HCT116 (cell line): ENCODE results near the gene LCP1. TPM values are rescaled to one million over a fixed set of nuclear protein-coding genes. Genes with fewer than 3 reads are reported as not detected.

ENCODE experiments used
- ATAC-seq: fragments of 200-7000 bp; cut with Tn5 transposase; 2 replicates; pipeline ENCODE4 v1.9.1; 2020; ENCODE audit warnings: mild to moderate bottlenecking, moderate library complexity
- BruUV-seq: library from RNA; stranded (reverse); fragments of 400-500 nt; replicated peaks from 2 replicates; lab custom pipeline; 2021; lab: Mats Ljungman, UMichigan
- CTCF ChIA-PET: fragments of 300-600 bp; sonication (Branson Sonifier 250); formaldehyde crosslinking; loops from one replicate; lab custom pipeline; 2021; ENCODE audit warnings: antibody characterized with exemption; lab: Charles Lee
- POLR2A ChIA-PET: fragments of 300-600, 350-600 bp; sonication (Branson Sonifier 250); formaldehyde crosslinking; loops from one replicate; lab custom pipeline; 2021; ENCODE audit warnings: antibody characterized with exemption; lab: Charles Lee
- RAD21 ChIA-PET, 2 experiments: fragments of 300-600 bp; sonication (Branson Sonifier 250); formaldehyde crosslinking; loops; one replicate each; lab custom pipeline; 2023; ENCODE audit warnings: low total read pairs in 2 of 2; ENCODE audit not compliant: uncharacterized antibody in 2 of 2, unreplicated experiment in 2 of 2, low non-redundant PET in 1 of 2; lab: Charles Lee
- DNase-seq: peaks from one replicate; pipeline ENCODE4 v3.0.0-alpha.2; 2010; ENCODE audit warnings: low read depth, low spot score
- H2AFZ ChIP-seq: fragments of 200-600 bp; shearing (Covaris generic), sonication (generic); 2 replicates; pipeline ENCODE4 v1.6.1; 2017; ENCODE audit warnings: low read depth, mixed run types, mixed read lengths, antibody characterized with exemption, low read length; ENCODE audit not compliant: poor library complexity, severe bottlenecking
- H3K27ac ChIP-seq: 2 replicates; pipeline ENCODE4 v1.5.1; 2012; ENCODE audit warnings: low read depth, low read length
- H3K27me3 ChIP-seq: fragments of 200-600 bp; sonication (generic); 2 replicates; pipeline ENCODE4 v1.6.1; 2016; ENCODE audit warnings: mixed run types, low read length, mixed read lengths; ENCODE audit not compliant: insufficient read depth
- H3K36me3 ChIP-seq, 2 experiments: fragments of 200-500 bp in 1 of 2; fragments of 200-600 bp in 1 of 2; sonication (Bioruptor generic) in 1 of 2; sonication (generic) in 1 of 2; 2 replicates each; pipeline versions ENCODE4 v1.5.1 to v1.6.1; 2014 to 2016; ENCODE audit warnings: low read length in 2 of 2, inconsistent platforms in 1 of 2, mixed read lengths in 1 of 2, mixed run types in 1 of 2; ENCODE audit not compliant: insufficient read depth in 2 of 2, control insufficient read depth in 1 of 2
- H3K4me1 ChIP-seq, 2 experiments: fragments of 200-600 bp in 1 of 2; sonication (generic) in 1 of 2; 2 replicates each; pipeline versions ENCODE4 v1.5.1 to v1.6.1; 2012 to 2017; ENCODE audit warnings: low read length in 2 of 2, inconsistent platforms in 1 of 2, mild to moderate bottlenecking in 1 of 2, mixed read lengths in 1 of 2, mixed run types in 1 of 2, moderate library complexity in 1 of 2; ENCODE audit not compliant: insufficient read depth in 2 of 2, control insufficient read depth in 1 of 2
- H3K4me2 ChIP-seq: fragments of 200-600 bp; sonication (generic); 2 replicates; pipeline ENCODE4 v1.6.1; 2017; ENCODE audit warnings: mixed run types, low read length, mixed read lengths
- H3K4me3 ChIP-seq, 2 experiments: fragments of 200-600 bp in 1 of 2; sonication (generic) in 1 of 2; replicated peaks in 1 of 2; 2 replicates each; pipeline ENCODE4 v1.5.1; 2011 to 2016; ENCODE audit warnings: low read length in 2 of 2, control low read depth in 1 of 2, low read depth in 1 of 2, mild to moderate bottlenecking in 1 of 2, mixed read lengths in 1 of 2, mixed run types in 1 of 2
- H3K79me2 ChIP-seq: fragments of 200-600 bp; sonication (generic); 2 replicates; pipeline ENCODE4 v1.6.1; 2017; ENCODE audit warnings: mild to moderate bottlenecking, mixed run types, low read length, moderate library complexity, mixed read lengths; ENCODE audit not compliant: insufficient read depth
- H3K9ac ChIP-seq: fragments of 200-600 bp; sonication (generic); 2 replicates; pipeline ENCODE4 v1.6.1; 2016; ENCODE audit warnings: low read length, mixed read lengths
- H3K9me2 ChIP-seq: fragments of 200-600 bp; sonication (generic), shearing (Covaris generic); 2 replicates; pipeline ENCODE4 v1.6.1; 2017; ENCODE audit warnings: mixed run types, mild to moderate bottlenecking, moderate library complexity; ENCODE audit not compliant: insufficient read depth
- H3K9me3 ChIP-seq, 2 experiments: fragments of 200-500 bp in 1 of 2; fragments of 200-600 bp in 1 of 2; sonication (Bioruptor generic) in 1 of 2; sonication (generic) in 1 of 2; 2 replicates each; pipeline ENCODE4 v1.6.1; 2014 to 2017; ENCODE audit warnings: low read length in 2 of 2, mixed read lengths in 2 of 2, inconsistent platforms in 1 of 2, low read depth in 1 of 2, mild to moderate bottlenecking in 1 of 2, mixed run types in 1 of 2, moderate library complexity in 1 of 2; ENCODE audit not compliant: control insufficient read depth in 1 of 2, insufficient read depth in 1 of 2
- H4K20me1 ChIP-seq: fragments of 200-600 bp; sonication (generic), shearing (Covaris generic); 2 replicates; pipeline ENCODE4 v1.6.1; 2017; ENCODE audit warnings: mixed run types, mild to moderate bottlenecking, moderate library complexity; ENCODE audit not compliant: insufficient read depth
- CEBPB ChIP-seq: IDR thresholded peaks from 2 replicates; pipeline ENCODE4 v1.6.1; 2012; ENCODE audit warnings: low read depth
- CTCF ChIP-seq, 3 experiments: fragments of 200-600 bp in 1 of 3; sonication (generic) in 1 of 3; IDR thresholded peaks in 2 of 3; conservative IDR thresholded peaks in 1 of 3; 2 replicates each; pipeline ENCODE4 v1.5.1; 2012 to 2017; ENCODE audit warnings: low read depth in 2 of 3, low read length in 2 of 3, antibody characterized with exemption in 1 of 3, borderline replicate concordance in 1 of 3, control low read depth in 1 of 3, mild to moderate bottlenecking in 1 of 3, mixed read lengths in 1 of 3, mixed run types in 1 of 3, moderate library complexity in 1 of 3; ENCODE audit not compliant: insufficient read depth in 1 of 3
- ELF1 ChIP-seq: IDR thresholded peaks from 2 replicates; pipeline ENCODE4 v1.6.1; 2012; ENCODE audit warnings: low read depth, borderline replicate concordance
- EZH2 ChIP-seq: fragments of 200-600 bp; sonication (generic); IDR thresholded peaks from 2 replicates; pipeline ENCODE4 v1.6.1; 2017; ENCODE audit warnings: antibody characterized with exemption, mixed run types
- EZH2phosphoT487 ChIP-seq: fragments of 200-600 bp; IDR thresholded peaks from 2 replicates; pipeline ENCODE4 v1.6.1; 2018; ENCODE audit warnings: antibody characterized with exemption, borderline replicate concordance
- JUND ChIP-seq: IDR thresholded peaks from 2 replicates; pipeline ENCODE4 v1.6.1; 2012
- POLR2A ChIP-seq: IDR thresholded peaks from 2 replicates; pipeline ENCODE4 v1.7.0; 2011; ENCODE audit warnings: borderline replicate concordance; ENCODE audit not compliant: insufficient read depth, insufficient read length; ENCODE audit errors: extremely low read depth
- POLR2AphosphoS5 ChIP-seq: IDR thresholded peaks from 2 replicates; pipeline ENCODE4 v1.6.1; 2011; ENCODE audit warnings: mild to moderate bottlenecking, low read depth, low read length, moderate library complexity
- RAD21 ChIP-seq: IDR thresholded peaks from 2 replicates; pipeline ENCODE4 v1.6.1; 2012; ENCODE audit warnings: low read depth, mild to moderate bottlenecking
- REST ChIP-seq: IDR thresholded peaks from 2 replicates; pipeline ENCODE4 v1.6.1; 2012; ENCODE audit warnings: low read depth
- SP1 ChIP-seq: IDR thresholded peaks from 2 replicates; pipeline ENCODE4 v1.6.1; 2012; ENCODE audit warnings: low read depth
- SRF ChIP-seq: IDR thresholded peaks from 2 replicates; pipeline ENCODE4 v1.6.1; 2012; ENCODE audit warnings: low read depth
- TCF7L2 ChIP-seq: IDR thresholded peaks from 2 replicates; pipeline ENCODE4 v1.7.0; 2011; ENCODE audit warnings: borderline replicate concordance, inconsistent platforms; ENCODE audit not compliant: insufficient read depth, insufficient read length; ENCODE audit errors: extremely low read depth
- ZFX ChIP-seq: fragments of 450-650 bp; IDR thresholded peaks from 2 replicates; pipeline ENCODE4 v1.6.1; 2017
- ZNF274 ChIP-seq: fragments of 200-500 bp; sonication (Bioruptor generic); IDR thresholded peaks from 2 replicates; pipeline ENCODE4 v1.6.1; 2014; ENCODE audit warnings: mild to moderate bottlenecking, low read depth, low read length, inconsistent platforms
- intact Hi-C: fragments of 100-400 bp; cut with micrococcal nuclease; formaldehyde crosslinking; loops from 2 replicates; pipeline ENCODE4 v1.10.0; 2022
- total RNA-seq: library from RNA; stranded (reverse); gene quantifications from one replicate; pipeline ENCODE4 v1.2.1, GENCODE V29; 2021; ENCODE audit not compliant: unreplicated experiment

LCP1 gene
- total RNA-seq, 1 experiment from 2014 or later: 2.2 TPM

- TF ChIP-seq EZH2 (no peak), CEBPB (no peak), POLR2AphosphoS5 (no peak)
- TF ChIP-seq, all 23 proteins: peak for 0
Observed at GRCh38 chr13:46178143-46178542, 3.8 kb downstream of the LCP1 start (continued).

- Histone ChIP-seq H2AFZ (no peak overlapping the region), H3K27me3 (peaks cover 9% of the 10 kb centered on the region; the same call in 1 of the 2 replicates), H3K4me2 (no peak overlapping the region), H3K9me2 (no peaks in the 10 kb centered on the region), H3K27ac (no peak overlapping the region), H3K9ac (no peak overlapping the region), H3K9me3 (no peaks in the 10 kb centered on the region), H4K20me1 (no peaks in the 10 kb centered on the region), H3K4me3 (no peak overlapping the region), H3K4me1 (no peaks in the 10 kb centered on the region), H3K36me3 (no peaks in the 10 kb centered on the region), H3K79me2 (no peaks in the 10 kb centered on the region)
- DNase-seq: no peak
- ChIA-PET RAD21 (no interaction called here), POLR2A (no interaction called here), CTCF (interaction anchor here (1.5 kb wide), 1 partner anchor 50 kb away, joined by 4 read pairs; no protein-coding TSS in a partner anchor)
- intact Hi-C loops: no loop called here
- BruUV-seq: no TSS peak
- TF ChIP-seq EZH2: no peak
- TF ChIP-seq TCF7L2: no peak
- TF ChIP-seq ELF1: no peak
- TF ChIP-seq SP1: no peak
- TF ChIP-seq ZNF274: no peak
- TF ChIP-seq EZH2phosphoT487: no peak
- TF ChIP-seq ZFX: no peak
- no peak for TF ChIP-seq CEBPB
- no peak for TF ChIP-seq POLR2A
- TF ChIP-seq RAD21: no peak
- no peak for TF ChIP-seq POLR2AphosphoS5
- no peak for TF ChIP-seq CTCF (IDR thresholded peaks at IDR 0.05 in 2 of 3, conservative IDR thresholded peaks at IDR 0.05 in 1 of 3; ENCODE audit: borderline replicate concordance in 1 of 3, insufficient read depth in 1 of 3, low read depth in 2 of 3, low read length in 2 of 3)
- TF ChIP-seq JUND: no peak
- TF ChIP-seq SRF: no peak
- no peak for TF ChIP-seq REST
- ATAC-seq: no peak
Observed at GRCh38 chr13:46176756-46177155, 5.2 kb downstream of the LCP1 start.
